Measurements from ENCODE around the gene ITGB7.

- TF ChIP-seq CTCF (conservative IDR thresholded peaks at IDR 0.05): no peak
- no peak for TF ChIP-seq ZFX (IDR thresholded peaks at IDR 0.05)
These were observed 38.2 kb upstream of the ITGB7 start for GRCh38 chr12:53245286-53245685.
